ENCODE measurements around the gene ADRB1. TPM values are rescaled to one million over a fixed set of nuclear protein-coding genes. Genes with fewer than 3 reads are reported as not detected.

ADRB1 gene
- total and polyA plus RNA-seq, 4 donors = 0.05 to 0.17 (median 0.16) TPM; not detected in 1

- WGBS = 76% methylated on average over 5 of the region's 5 CpGs
- Histone ChIP-seq H3K27me3 (ENCODE audit: control insufficient read depth in 4 of 4, insufficient read depth in 4 of 4, low read length in 3 of 4) (no peaks in the 10 kb centered on the region), H3K9ac (ENCODE audit: low read depth in 1 of 2, low read length in 2 of 2) (no peak overlapping the region), H3K36me3 (ENCODE audit: control insufficient read depth in 4 of 4, insufficient read depth in 3 of 4, low read depth in 1 of 4, low read length in 3 of 4) (no peaks in the 10 kb centered on the region), H3K9me3 (ENCODE audit: control insufficient read depth in 4 of 4, low read length in 3 of 4) (no peaks in the 10 kb centered on the region), H3K4me3 (ENCODE audit: low read depth in 1 of 3, low read length in 3 of 3) (no peak overlapping the region), H3K27ac (ENCODE audit: low read depth in 1 of 2, low read length in 2 of 2) (no peak overlapping the region), H3K4me1 (ENCODE audit: control insufficient read depth in 4 of 4, insufficient read depth in 4 of 4, low read length in 3 of 4) (no peaks in the 10 kb centered on the region)
- no peak for DNase-seq (ENCODE audit: low spot score)
- no peak for TF ChIP-seq FOXA2 (IDR thresholded peaks at IDR 0.05)
- no peak for TF ChIP-seq HNF4G (IDR thresholded peaks at IDR 0.05)
- TF ChIP-seq EGR1 (IDR thresholded peaks at IDR 0.05; ENCODE audit: low read depth in 2 of 2) = no peak
- TF ChIP-seq YY1 (IDR thresholded peaks at IDR 0.05) = no peak
- TF ChIP-seq TAF1 (conservative IDR thresholded peaks at IDR 0.05) = no peak
- no peak for TF ChIP-seq RXRA (IDR thresholded peaks at IDR 0.05)
- no peak for TF ChIP-seq JUND (IDR thresholded peaks at IDR 0.05)
- TF ChIP-seq, protein P1, sequence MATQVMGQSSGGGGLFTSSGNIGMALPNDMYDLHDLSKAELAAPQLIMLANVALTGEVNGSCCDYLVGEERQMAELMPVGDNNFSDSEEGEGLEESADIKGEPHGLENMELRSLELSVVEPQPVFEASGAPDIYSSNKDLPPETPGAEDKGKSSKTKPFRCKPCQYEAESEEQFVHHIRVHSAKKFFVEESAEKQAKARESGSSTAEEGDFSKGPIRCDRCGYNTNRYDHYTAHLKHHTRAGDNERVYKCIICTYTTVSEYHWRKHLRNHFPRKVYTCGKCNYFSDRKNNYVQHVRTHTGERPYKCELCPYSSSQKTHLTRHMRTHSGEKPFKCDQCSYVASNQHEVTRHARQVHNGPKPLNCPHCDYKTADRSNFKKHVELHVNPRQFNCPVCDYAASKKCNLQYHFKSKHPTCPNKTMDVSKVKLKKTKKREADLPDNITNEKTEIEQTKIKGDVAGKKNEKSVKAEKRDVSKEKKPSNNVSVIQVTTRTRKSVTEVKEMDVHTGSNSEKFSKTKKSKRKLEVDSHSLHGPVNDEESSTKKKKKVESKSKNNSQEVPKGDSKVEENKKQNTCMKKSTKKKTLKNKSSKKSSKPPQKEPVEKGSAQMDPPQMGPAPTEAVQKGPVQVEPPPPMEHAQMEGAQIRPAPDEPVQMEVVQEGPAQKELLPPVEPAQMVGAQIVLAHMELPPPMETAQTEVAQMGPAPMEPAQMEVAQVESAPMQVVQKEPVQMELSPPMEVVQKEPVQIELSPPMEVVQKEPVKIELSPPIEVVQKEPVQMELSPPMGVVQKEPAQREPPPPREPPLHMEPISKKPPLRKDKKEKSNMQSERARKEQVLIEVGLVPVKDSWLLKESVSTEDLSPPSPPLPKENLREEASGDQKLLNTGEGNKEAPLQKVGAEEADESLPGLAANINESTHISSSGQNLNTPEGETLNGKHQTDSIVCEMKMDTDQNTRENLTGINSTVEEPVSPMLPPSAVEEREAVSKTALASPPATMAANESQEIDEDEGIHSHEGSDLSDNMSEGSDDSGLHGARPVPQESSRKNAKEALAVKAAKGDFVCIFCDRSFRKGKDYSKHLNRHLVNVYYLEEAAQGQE (IDR thresholded peaks at IDR 0.05) = no peak
Measured at GRCh38 chr10:114070710-114071109, 27.0 kb downstream of the ADRB1 start.

GRCh38 chr10:114071178-114071577 is 27.5 kb downstream of the ADRB1 start:
- no peak overlapping the region for H3K9ac ChIP-seq (ENCODE audit: low read depth in 1 of 2, low read length in 2 of 2)
- H3K4me3 ChIP-seq (ENCODE audit: low read depth in 1 of 3, low read length in 3 of 3) = no peak overlapping the region
- TF ChIP-seq TAF1 (conservative IDR thresholded peaks at IDR 0.05) = no peak
- no peak for TF ChIP-seq RXRA (IDR thresholded peaks at IDR 0.05)
- TF ChIP-seq RAD21 (IDR thresholded peaks at IDR 0.05) = no peak
- no peak for TF ChIP-seq YY1 (IDR thresholded peaks at IDR 0.05)
- no peak for TF ChIP-seq GABPA (IDR thresholded peaks at IDR 0.05 in 1 of 2, conservative IDR thresholded peaks at IDR 0.05 in 1 of 2)
- TF ChIP-seq, protein P2, sequence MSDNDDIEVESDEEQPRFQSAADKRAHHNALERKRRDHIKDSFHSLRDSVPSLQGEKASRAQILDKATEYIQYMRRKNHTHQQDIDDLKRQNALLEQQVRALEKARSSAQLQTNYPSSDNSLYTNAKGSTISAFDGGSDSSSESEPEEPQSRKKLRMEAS (IDR thresholded peaks at IDR 0.05) = no peak
- TF ChIP-seq EGR1 (IDR thresholded peaks at IDR 0.05; ENCODE audit: low read depth in 2 of 2) = no peak
- H3K36me3 ChIP-seq (ENCODE audit: control insufficient read depth in 4 of 4, insufficient read depth in 3 of 4, low read depth in 1 of 4, low read length in 3 of 4) = no peaks in the 10 kb centered on the region
- no peak overlapping the region for H3K27ac ChIP-seq (ENCODE audit: low read depth in 1 of 2, low read length in 2 of 2)
- 80% methylated on average over 4 of the region's 4 CpGs for WGBS
- H3K27me3 ChIP-seq (ENCODE audit: control insufficient read depth in 4 of 4, insufficient read depth in 4 of 4, low read length in 3 of 4) = no peaks in the 10 kb centered on the region
- no peaks in the 10 kb centered on the region for H3K4me1 ChIP-seq (ENCODE audit: control insufficient read depth in 4 of 4, insufficient read depth in 4 of 4, low read length in 3 of 4)
- no peak for DNase-seq (ENCODE audit: low spot score)
- no peaks in the 10 kb centered on the region for H3K9me3 ChIP-seq (ENCODE audit: control insufficient read depth in 4 of 4, low read length in 3 of 4)

GRCh38 chr10:114073395-114074186 is 29.9 kb downstream of the ADRB1 start:
- H3K36me3 ChIP-seq (ENCODE audit: control insufficient read depth in 4 of 4, insufficient read depth in 3 of 4, low read depth in 1 of 4, low read length in 3 of 4) = no peaks in the 10 kb centered on the region
- WGBS = 81% methylated on average over 14 of the region's 14 CpGs
- H3K27ac ChIP-seq (ENCODE audit: low read depth in 1 of 2, low read length in 2 of 2) = no peak overlapping the region
- no peaks in the 10 kb centered on the region for H3K27me3 ChIP-seq (ENCODE audit: control insufficient read depth in 4 of 4, insufficient read depth in 4 of 4, low read length in 3 of 4)
- TF ChIP-seq FOXA1 (IDR thresholded peaks at IDR 0.05) = no peak
- no peak for TF ChIP-seq HNF4A (conservative IDR thresholded peaks at IDR 0.05)
- no peak for TF ChIP-seq YY1 (IDR thresholded peaks at IDR 0.05)
- no peak overlapping the region for H3K9ac ChIP-seq (ENCODE audit: low read depth in 1 of 2, low read length in 2 of 2)
- no peaks in the 10 kb centered on the region for H3K9me3 ChIP-seq (ENCODE audit: control insufficient read depth in 4 of 4, low read length in 3 of 4)
- no peak overlapping the region for H3K4me3 ChIP-seq (ENCODE audit: low read depth in 1 of 3, low read length in 3 of 3)
- no peak for DNase-seq (ENCODE audit: low spot score)
- no peaks in the 10 kb centered on the region for H3K4me1 ChIP-seq (ENCODE audit: control insufficient read depth in 4 of 4, insufficient read depth in 4 of 4, low read length in 3 of 4)

Data from liver (tissue), 9 donors.